Common myeloid progenitor, CD34-positive (primary cell): ENCODE data around the gene CXorf58. TPM values are rescaled to one million over a fixed set of nuclear protein-coding genes. Genes with fewer than 3 reads are reported as not detected.
"Not testable (repeated sequence)": the region's sequence is repeated elsewhere in the genome, so short reads cannot be mapped to it uniquely, and the experiment has no call there.

Source experiments
- CTCF ChIA-PET: fragments of 350-600 bp; sonication (Branson Sonifier 250); formaldehyde crosslinking; loops from one replicate; lab custom pipeline; 2021; ENCODE audit warnings: antibody characterized with exemption; lab: Charles Lee
- POLR2A ChIA-PET: fragments of 350-600 bp; sonication (Branson Sonifier 250); formaldehyde crosslinking; loops from one replicate; lab custom pipeline; 2021; ENCODE audit warnings: antibody characterized with exemption; lab: Charles Lee
- DNase-seq, 3 donors: peaks; one replicate each; pipeline versions ENCODE4 v3.0.0 to v3.0.0-alpha.2; 2013
- H3K27ac ChIP-seq, 2 experiments: 1 replicate in 1 of 2; 2 replicates in 1 of 2; pipeline ENCODE4 v1.7.0; 2013; ENCODE audit warnings: inconsistent platforms in 2 of 2, low read length in 2 of 2, mild to moderate bottlenecking in 2 of 2, low read depth in 1 of 2, moderate library complexity in 1 of 2; ENCODE audit not compliant: severe bottlenecking in 2 of 2, insufficient read depth in 1 of 2, poor library complexity in 1 of 2
- H3K27me3 ChIP-seq, 5 experiments: replicated peaks in 2 of 5; 1 replicate in 3 of 5; 2 replicates in 2 of 5; pipeline versions ENCODE4 v1.6.1 to v1.7.0; 2013; ENCODE audit warnings: low read length in 4 of 5, mild to moderate bottlenecking in 2 of 5, moderate library complexity in 2 of 5, inconsistent platforms in 1 of 5; ENCODE audit not compliant: insufficient read depth in 5 of 5, control insufficient read depth in 4 of 5
- H3K36me3 ChIP-seq, 4 experiments: 1 replicate in 2 of 4; 2 replicates in 2 of 4; pipeline versions ENCODE4 v1.6.1 to v1.7.0; 2013; ENCODE audit warnings: low read length in 3 of 4, control low read depth in 1 of 4, mild to moderate bottlenecking in 1 of 4; ENCODE audit not compliant: control insufficient read depth in 4 of 4, insufficient read depth in 4 of 4
- H3K4me1 ChIP-seq, 4 experiments: 1 replicate in 3 of 4; 2 replicates in 1 of 4; pipeline versions ENCODE4 v1.6.1 to v1.7.1; 2013; ENCODE audit warnings: low read length in 3 of 4, mild to moderate bottlenecking in 3 of 4, control low read depth in 1 of 4, inconsistent platforms in 1 of 4, moderate library complexity in 1 of 4; ENCODE audit not compliant: control insufficient read depth in 4 of 4, insufficient read depth in 4 of 4; ENCODE audit errors: control extremely low read depth in 1 of 4
- H3K4me3 ChIP-seq, 7 experiments: 1 replicate in 4 of 7; 2 replicates in 3 of 7; pipeline versions ENCODE4 v1.5.1 to v1.7.0; 2013; ENCODE audit warnings: mild to moderate bottlenecking in 7 of 7, low read length in 6 of 7, moderate library complexity in 6 of 7, inconsistent platforms in 2 of 7, low read depth in 2 of 7, control low read depth in 1 of 7; ENCODE audit not compliant: insufficient read depth in 4 of 7, control insufficient read depth in 1 of 7; ENCODE audit errors: extremely low read depth in 1 of 7
- H3K9me3 ChIP-seq, 5 experiments: 1 replicate in 4 of 5; 2 replicates in 1 of 5; pipeline versions ENCODE4 v1.6.1 to v1.7.1; 2013; ENCODE audit warnings: low read length in 4 of 5, mild to moderate bottlenecking in 2 of 5, inconsistent platforms in 1 of 5, low read depth in 1 of 5, moderate library complexity in 1 of 5; ENCODE audit not compliant: control insufficient read depth in 4 of 5, insufficient read depth in 2 of 5; ENCODE audit errors: control extremely low read depth in 1 of 5
- WGBS: methylation state at CpG from one replicate; pipeline ENCODE4 v1.1.5; 2013; ENCODE audit not compliant: insufficient coverage; 5-methylcytosine and 5-hydroxymethylcytosine counted together
- polyA plus RNA-seq: library from polyadenylated mRNA; unstranded; fragments of 120-200 nt; gene quantifications from one replicate; pipeline ENCODE4 v1.2.1, GENCODE V29; 2013

The CXorf58 gene, protein sequence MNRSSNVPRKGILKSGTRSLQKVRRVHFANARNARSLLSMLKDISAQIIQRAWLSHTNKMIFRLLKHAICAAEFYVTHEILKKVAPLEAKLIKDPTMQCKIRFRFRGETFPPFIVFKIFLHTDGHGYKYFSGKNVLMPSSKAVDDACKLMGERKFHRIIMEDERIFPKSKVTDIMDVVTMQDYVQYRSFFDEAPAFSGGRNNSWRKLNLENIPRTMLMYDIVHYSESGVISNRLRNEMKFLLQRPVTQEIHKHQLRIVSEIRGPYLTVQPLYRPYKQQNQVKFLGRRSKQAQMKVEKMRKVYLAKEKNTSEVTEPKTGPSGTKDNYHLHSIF
- polyA plus RNA-seq, result 0.21 TPM

DNA sequence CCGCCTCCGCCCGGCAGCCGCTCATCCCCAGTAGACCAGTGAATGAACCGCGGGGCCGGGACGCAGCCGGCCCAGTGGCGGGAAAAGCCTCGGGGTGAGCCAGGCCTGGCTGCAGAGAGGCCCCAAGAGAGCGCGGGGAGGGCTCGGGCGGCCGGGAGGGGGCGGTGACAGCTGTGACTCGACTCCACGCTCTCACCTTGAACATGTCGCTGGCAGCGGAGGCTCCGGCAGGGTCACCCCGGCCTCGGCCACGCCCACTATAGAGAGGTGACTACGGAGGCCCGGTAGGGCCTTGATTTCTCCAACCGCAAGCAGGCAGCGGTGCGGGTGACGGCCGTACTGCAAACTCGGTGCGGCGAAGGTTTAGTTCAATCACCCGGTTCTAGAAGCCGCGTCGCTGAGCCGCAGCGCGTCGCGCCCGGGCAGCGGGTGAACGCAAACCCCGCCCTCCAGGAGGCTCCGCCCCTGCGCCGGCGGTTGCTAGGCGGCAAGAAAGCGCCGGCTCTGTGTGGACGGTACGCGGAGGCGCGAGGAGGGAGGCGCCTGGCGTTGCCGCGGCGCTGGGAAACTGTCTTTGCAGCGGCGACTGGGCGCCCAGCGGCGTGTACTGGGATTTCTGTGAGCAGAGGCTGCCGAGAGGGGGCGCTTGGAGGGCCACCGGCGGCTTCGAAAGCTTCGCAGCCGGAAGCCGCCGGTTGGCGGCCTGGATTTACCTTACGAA, at the start of gene CXorf58, which contains the start of gene APOO:
TSS of gene CXorf58 (plus strand) at position 509 of the 721 bp plus-strand sequence. CDS start 2,297 bp downstream, outside the sequence.
TSS of gene APOO (minus strand) at position 441 of the 721 bp plus-strand sequence. CDS start at position 205, 236 bp downstream.
- ChIA-PET POLR2A (interaction anchor here (1.3 to 2.3 kb wide), 2 partner anchors 118 to 147 kb away, joined by 4 to 9 read pairs; partner anchors contain the start of gene EIF2S3), CTCF (interaction anchor here (1.1 to 8.5 kb wide), 5 partner anchors 9 to 215 kb away, joined by 3 to 112 read pairs (median 5); no protein-coding TSS in a partner anchor)

DNA sequence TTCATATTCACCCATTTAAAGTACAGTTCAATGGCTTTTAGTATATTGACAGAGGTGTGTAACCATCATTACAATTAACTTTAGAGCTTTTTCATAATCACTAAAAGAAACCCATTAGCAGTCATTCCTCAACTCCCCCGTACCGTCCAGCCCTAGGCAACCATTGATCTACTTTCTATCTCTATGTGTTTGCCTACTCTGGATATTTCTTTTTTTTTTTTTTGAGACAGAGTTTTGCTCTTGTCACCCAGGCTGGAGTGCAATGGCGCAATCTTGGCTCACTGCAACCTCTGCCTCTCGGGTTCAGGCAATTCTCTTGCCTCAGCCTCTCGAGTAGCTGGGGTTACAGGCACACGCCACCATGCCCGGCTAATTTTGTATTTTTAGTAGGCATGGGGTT, 48.6 kb upstream of the CXorf58 start:
- H3K9me3 ChIP-seq, H3K27ac ChIP-seq, H3K36me3 ChIP-seq, H3K27me3 ChIP-seq, DNase-seq, H3K4me3 ChIP-seq, POLR2A ChIA-PET, H3K4me1 ChIP-seq: not testable (repeated sequence)
- CTCF ChIA-PET, result interaction anchor here (0.8 kb wide), 1 partner anchor 42 kb away, joined by 3 read pairs; no protein-coding TSS in a partner anchor
- 100% methylated on average over 2 of the region's 7 CpGs for WGBS

More for the DNA sequence above, at the start of gene CXorf58, which contains the start of gene APOO:
- H3K9me3 ChIP-seq, result no peaks in the 10 kb centered on the region
- peaks cover 0 to 13% (median 0%) of the 10 kb centered on the region in 5 experiments for H3K27me3 ChIP-seq
- H3K36me3 ChIP-seq, result no peaks in the 10 kb centered on the region
- peak within 1 kb of the TSS; percentile 40 to 84 for H3K27ac ChIP-seq
- peak within 1 kb of the TSS; percentile 13 to 81 (median 63) for H3K4me3 ChIP-seq
- WGBS, result 35% methylated on average over 81 of the region's 81 CpGs
- peaks cover 0 to 12% (median 5%) of the 10 kb centered on the region in 4 experiments for H3K4me1 ChIP-seq
- DNase-seq, result peak; percentile 90 to 95 (median 95)

DNA sequence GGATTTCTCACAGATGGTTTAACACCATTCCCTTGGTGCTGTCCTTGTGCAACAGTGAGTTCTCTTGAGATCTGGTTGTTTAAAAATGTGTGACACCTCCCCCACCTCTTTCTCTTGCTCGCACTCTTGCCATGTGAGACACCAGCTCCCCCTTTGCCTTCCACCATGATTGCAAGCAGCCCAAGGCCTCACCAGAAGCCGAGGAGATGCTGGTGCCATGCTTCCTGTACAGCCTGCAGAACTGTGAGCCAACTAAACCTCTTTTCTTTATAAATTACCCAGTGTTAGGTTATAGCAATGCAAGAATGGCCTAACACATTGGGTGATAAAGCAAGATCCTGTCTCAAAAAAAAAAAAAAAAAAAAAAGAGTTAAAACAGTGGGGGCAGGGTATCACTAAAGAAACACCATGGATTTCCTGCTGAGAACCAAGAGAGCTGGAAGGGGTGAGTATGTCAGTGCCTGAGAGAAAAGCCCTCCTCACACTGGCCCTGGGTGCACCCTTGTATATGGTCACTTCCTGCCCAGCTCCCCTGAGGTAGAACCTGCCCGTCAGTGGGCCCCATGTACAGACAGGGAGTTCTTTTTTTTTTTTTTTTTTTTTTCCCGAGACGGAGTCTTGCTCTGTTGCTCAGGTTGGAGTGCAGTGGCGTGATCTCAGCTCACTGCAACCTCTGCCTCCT, 46.5 kb upstream of the CXorf58 start:
- CTCF ChIA-PET, result interaction anchor here (1.0 kb wide), 1 partner anchor 36 kb away, joined by 3 read pairs; no protein-coding TSS in a partner anchor
- H3K9me3 ChIP-seq, result no peaks in the 10 kb centered on the region
- H3K4me1 ChIP-seq, result no peaks in the 10 kb centered on the region
- H3K27me3 ChIP-seq, result peaks cover 0 to 10% (median 0%) of the 10 kb centered on the region in 5 experiments
- WGBS, result 93% methylated on average over 2 of the region's 6 CpGs
- POLR2A ChIA-PET, result no interaction called here
- peaks cover 0 to 4% (median 0%) of the 10 kb centered on the region in 4 experiments for H3K36me3 ChIP-seq
- H3K27ac ChIP-seq, result no peak overlapping the region
- H3K4me3 ChIP-seq, result no peak overlapping the region
- no peak for DNase-seq

DNA sequence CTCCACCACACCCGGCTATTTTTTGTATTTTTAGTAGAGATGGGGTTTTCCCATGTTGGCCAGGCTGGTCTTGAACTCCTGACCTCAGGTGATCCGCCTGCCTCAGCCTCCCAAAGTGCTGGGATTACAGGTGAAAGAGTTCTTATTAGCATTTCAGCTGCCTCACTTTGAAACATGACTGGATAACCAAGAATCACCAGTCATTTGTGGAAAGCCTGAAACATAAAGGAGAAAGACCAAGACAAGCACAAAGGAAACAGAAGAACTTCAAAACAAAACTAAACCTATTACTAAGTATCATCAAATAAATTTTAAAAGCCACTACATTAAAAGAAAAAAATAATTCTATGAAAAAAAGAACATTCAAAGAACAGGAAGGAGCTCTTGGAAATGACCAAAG, 45.9 kb upstream of the CXorf58 start:
- H3K36me3 ChIP-seq, H3K4me3 ChIP-seq, H3K27ac ChIP-seq, POLR2A ChIA-PET, H3K4me1 ChIP-seq, H3K9me3 ChIP-seq, DNase-seq, H3K27me3 ChIP-seq: not testable (repeated sequence)
- CTCF ChIA-PET, result interaction anchor here (1.0 kb wide), 1 partner anchor 35 kb away, joined by 3 read pairs; no protein-coding TSS in a partner anchor
- 100% methylated on average over 1 of the region's 2 CpGs for WGBS

DNA sequence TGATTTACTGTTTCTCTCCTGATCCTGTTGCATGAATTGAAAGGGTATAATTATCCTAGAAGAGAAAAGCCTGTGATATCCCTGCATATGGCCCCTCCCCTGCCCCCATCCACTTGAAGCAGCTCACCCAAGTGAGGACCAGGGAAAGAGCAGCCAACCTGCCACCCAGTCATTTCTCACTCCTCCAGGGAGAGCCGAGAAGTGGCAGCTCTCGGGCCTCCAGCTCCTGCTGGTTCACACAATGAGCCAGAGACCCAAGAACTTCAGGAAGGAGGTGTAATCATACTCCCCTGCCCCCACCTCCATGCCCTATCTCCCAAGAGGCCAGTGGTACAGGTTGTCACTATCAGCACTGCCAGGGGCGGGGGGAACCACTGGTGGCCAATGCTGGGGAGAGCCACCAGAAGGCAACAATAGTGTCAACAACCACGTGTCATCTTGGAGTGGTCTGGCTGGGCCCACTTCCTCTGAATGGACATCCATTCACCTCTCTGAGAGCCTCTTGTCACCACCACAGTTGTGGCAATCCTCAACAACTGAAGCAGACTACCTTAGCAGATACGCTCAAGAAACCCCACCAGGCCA, 43.0 kb upstream of the CXorf58 start:
- H3K27ac ChIP-seq, result no peak overlapping the region
- no peak overlapping the region for H3K4me3 ChIP-seq
- POLR2A ChIA-PET, result no interaction called here
- no peaks in the 10 kb centered on the region for H3K4me1 ChIP-seq
- peaks cover 0 to 10% (median 0%) of the 10 kb centered on the region in 5 experiments for H3K27me3 ChIP-seq
- no peak for DNase-seq
- CTCF ChIA-PET, result no interaction called here
- no peaks in the 10 kb centered on the region for H3K36me3 ChIP-seq
- WGBS, result 93% methylated on average over 4 of the region's 5 CpGs
- no peaks in the 10 kb centered on the region for H3K9me3 ChIP-seq

DNA sequence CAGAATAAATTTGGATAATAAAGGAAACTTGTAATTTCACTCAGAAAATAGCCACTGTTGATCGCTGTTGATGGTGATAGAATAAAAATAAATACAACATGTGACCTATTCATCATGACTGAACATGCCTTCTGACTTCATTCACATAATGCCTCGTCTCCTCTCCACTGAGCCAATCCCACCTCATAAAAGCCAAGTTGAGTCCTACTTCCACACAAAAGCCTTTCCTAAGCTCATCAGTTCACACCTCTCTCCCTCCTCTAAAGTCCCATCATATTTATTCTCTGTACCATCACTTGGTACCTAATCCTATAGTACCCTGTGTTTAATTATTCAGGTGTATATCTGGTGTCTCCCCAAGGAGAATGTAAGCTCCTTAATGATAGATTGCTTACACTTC, 37.8 kb upstream of the CXorf58 start:
- Histone ChIP-seq H3K27me3 (peaks cover 0 to 3% (median 0%) of the 10 kb centered on the region in 5 experiments), H3K36me3 (no peaks in the 10 kb centered on the region), H3K9me3 (no peaks in the 10 kb centered on the region), H3K27ac (no peak overlapping the region), H3K4me3 (no peak overlapping the region), H3K4me1 (peaks cover 0 to 8% (median 2%) of the 10 kb centered on the region in 4 experiments)
- no peak for DNase-seq
- CTCF ChIA-PET, result no interaction called here
- POLR2A ChIA-PET, result interaction anchor here (0.6 kb wide), 1 partner anchor 599 kb away, joined by 3 read pairs; no protein-coding TSS in a partner anchor
- 92% methylated on average over 1 of the region's 2 CpGs for WGBS
